Ascending aorta (tissue), 2 donors: Measurements from ENCODE around the gene FBXO30. TPM values are rescaled to one million over a fixed set of nuclear protein-coding genes. Genes with fewer than 3 reads are reported as not detected.

Experiments
- DNase-seq, 2 donors: peaks; one replicate each; pipeline ENCODE4 v3.0.0-alpha.2; 2019; ENCODE audit warnings: low spot score in 2 of 2
- H3K27ac ChIP-seq, 2 donors: fragments of 200-600 bp; sonication (generic); one replicate each; pipeline ENCODE4 v1.5.1; 2016 to 2017; ENCODE audit warnings: mild to moderate bottlenecking in 1 of 2
- H3K27me3 ChIP-seq: fragments of 200-600 bp; sonication (generic); one replicate; pipeline ENCODE4 v1.5.1; 2017
- H3K36me3 ChIP-seq, 2 donors: fragments of 200-600 bp; sonication (generic); one replicate each; pipeline ENCODE4 v1.5.1; 2016
- H3K4me1 ChIP-seq, 2 donors: fragments of 200-600 bp; sonication (generic); one replicate each; pipeline ENCODE4 v1.5.1; 2016 to 2017; ENCODE audit warnings: mild to moderate bottlenecking in 1 of 2
- H3K4me3 ChIP-seq, 2 donors: fragments of 200-600 bp; sonication (generic); one replicate each; pipeline ENCODE4 v1.5.1; 2016 to 2017; ENCODE audit warnings: mild to moderate bottlenecking in 1 of 2
- H3K9me3 ChIP-seq, 2 donors: fragments of 200-600 bp; sonication (generic); one replicate each; pipeline ENCODE4 v1.5.1; 2016
- CTCF ChIP-seq, 3 experiments: fragments of 200-600 bp in 2 of 3; fragments of 450-650 bp in 1 of 3; sonication (generic) in 2 of 3; IDR thresholded peaks; one replicate each; pipeline ENCODE4 v1.5.1; 2016 to 2019; ENCODE audit warnings: antibody characterized with exemption in 3 of 3, mild to moderate bottlenecking in 1 of 3, moderate library complexity in 1 of 3
- intact Hi-C: fragments of 100-400 bp; cut with DNase I; formaldehyde crosslinking; loops from one replicate; pipeline ENCODE4 v1.15.1; 2023
- total RNA-seq: library from RNA; depleted of rRNA; stranded (reverse); fragments of >200 nt; gene quantifications from one replicate; pipeline ENCODE4 v1.1.0, GENCODE V29; 2016

FBXO30 gene
- total RNA-seq, 1 donor from 2014 or later = 1.2 TPM

- intact Hi-C loops = no loop called here
- no peaks in the 10 kb centered on the region for H3K27me3 ChIP-seq
- no peak overlapping the region for H3K27ac ChIP-seq
- no peak overlapping the region for H3K4me3 ChIP-seq
- DNase-seq = no peak
- no peaks in the 10 kb centered on the region for H3K36me3 ChIP-seq
- H3K4me1 ChIP-seq = no peaks in the 10 kb centered on the region
- no peaks in the 10 kb centered on the region for H3K9me3 ChIP-seq
- TF ChIP-seq CTCF (IDR thresholded peaks at IDR 0.05) = no peak
Measured at GRCh38 chr6:145763742-145764141, 50.9 kb downstream of the FBXO30 start.

GRCh38 chr6:145761584-145761983 lies 53.0 kb downstream of the FBXO30 start:
- H3K4me3 ChIP-seq = no peak overlapping the region
- DNase-seq = no peak
- TF ChIP-seq CTCF (IDR thresholded peaks at IDR 0.05) = no peak
- H3K36me3 ChIP-seq = no peaks in the 10 kb centered on the region
- no peak overlapping the region for H3K27ac ChIP-seq
- intact Hi-C loops = no loop called here
- H3K9me3 ChIP-seq = no peaks in the 10 kb centered on the region
- no peaks in the 10 kb centered on the region for H3K4me1 ChIP-seq
- H3K27me3 ChIP-seq = no peaks in the 10 kb centered on the region

GRCh38 chr6:145758113-145758512 lies 56.5 kb downstream of the FBXO30 start:
- DNase-seq = no peak
- intact Hi-C loops = no loop called here
- Histone ChIP-seq H3K27me3 (no peaks in the 10 kb centered on the region), H3K36me3 (no peaks in the 10 kb centered on the region), H3K9me3 (no peaks in the 10 kb centered on the region), H3K4me3 (no peak overlapping the region), H3K27ac (no peak overlapping the region), H3K4me1 (no peaks in the 10 kb centered on the region)
- TF ChIP-seq CTCF (IDR thresholded peaks at IDR 0.05) = no peak

GRCh38 chr6:145756170-145756662 lies 58.4 kb downstream of the FBXO30 start:
- Histone ChIP-seq H3K4me3 (no peak overlapping the region), H3K4me1 (no peaks in the 10 kb centered on the region), H3K36me3 (no peaks in the 10 kb centered on the region), H3K27me3 (no peaks in the 10 kb centered on the region), H3K27ac (no peak overlapping the region), H3K9me3 (no peaks in the 10 kb centered on the region)
- no peak for TF ChIP-seq CTCF (IDR thresholded peaks at IDR 0.05)
- DNase-seq = no peak
- intact Hi-C loops = no loop called here

- no peaks in the 10 kb centered on the region for H3K27me3 ChIP-seq
- no peak overlapping the region for H3K27ac ChIP-seq
- TF ChIP-seq CTCF (IDR thresholded peaks at IDR 0.05) = no peak
- no peaks in the 10 kb centered on the region for H3K4me1 ChIP-seq
- H3K9me3 ChIP-seq = no peaks in the 10 kb centered on the region
- DNase-seq = no peak
- H3K36me3 ChIP-seq = no peaks in the 10 kb centered on the region
- no peak overlapping the region for H3K4me3 ChIP-seq
- intact Hi-C loops = no loop called here
Measured at GRCh38 chr6:145755682-145756081, 58.9 kb downstream of the FBXO30 start.

GRCh38 chr6:145752638-145753037 lies 62.0 kb downstream of the FBXO30 start:
- intact Hi-C loops = no loop called here
- DNase-seq = no peak
- Histone ChIP-seq H3K9me3 (peaks cover 3 to 8% of the 10 kb centered on the region in 2 donors), H3K27me3 (no peaks in the 10 kb centered on the region), H3K27ac (no peak overlapping the region), H3K36me3 (no peaks in the 10 kb centered on the region), H3K4me1 (no peaks in the 10 kb centered on the region), H3K4me3 (no peak overlapping the region)
- no peak for TF ChIP-seq CTCF (IDR thresholded peaks at IDR 0.05)
